WTC11 (cell line): ENCODE measurements around the gene VIPR2. TPM values are rescaled to one million over a fixed set of nuclear protein-coding genes. Genes with fewer than 3 reads are reported as not detected.

ENCODE experiments used
- ATAC-seq: fragments of 200-7000 bp; cut with Tn5 transposase; 2 replicates; pipeline ENCODE4 v1.10.0; 2021; ENCODE audit warnings: mild to moderate bottlenecking, moderate library complexity
- CTCF ChIA-PET: fragments of 300-600 bp; sonication (Branson Sonifier 250); formaldehyde crosslinking; loops from one replicate; lab custom pipeline; 2021; ENCODE audit warnings: antibody characterized with exemption; lab: Charles Lee
- POLR2A ChIA-PET: fragments of 350-600 bp; sonication (Branson Sonifier 250); formaldehyde crosslinking; loops from one replicate; lab custom pipeline; 2021; ENCODE audit warnings: antibody characterized with exemption; lab: Charles Lee
- DNase-seq: peaks from one replicate; pipeline ENCODE4 v3.0.0; 2021; ENCODE audit warnings: low spot score
- H3K27ac Mint-ChIP-seq: 2 replicates; pipeline ENCODE4 v1.8.0; 2021; ENCODE audit warnings: mixed read lengths
- H3K27me3 Mint-ChIP-seq: 2 replicates; pipeline ENCODE4 v1.8.0; 2021; ENCODE audit warnings: low read depth, mild to moderate bottlenecking, moderate library complexity, mixed read lengths
- H3K36me3 Mint-ChIP-seq: 2 replicates; pipeline ENCODE4 v1.8.0; 2021; ENCODE audit warnings: mixed read lengths
- H3K4me1 Mint-ChIP-seq: 2 replicates; pipeline ENCODE4 v1.8.0; 2022; ENCODE audit warnings: mixed read lengths
- H3K4me3 Mint-ChIP-seq: 2 replicates; pipeline ENCODE4 v1.8.0; 2021; ENCODE audit warnings: mild to moderate bottlenecking, moderate library complexity, mixed read lengths
- H3K9me3 Mint-ChIP-seq: 2 replicates; pipeline ENCODE4 v1.8.0; 2021; ENCODE audit warnings: mixed read lengths
- AFF4 ChIP-seq: sonication (generic); formaldehyde crosslinking; IDR thresholded peaks from 2 replicates; pipeline ENCODE4 v1.8.1; 2023; ENCODE audit warnings: mild to moderate bottlenecking, missing genetic modification reagents, borderline replicate concordance
- CBFB ChIP-seq: sonication (generic); formaldehyde crosslinking; IDR thresholded peaks from 2 replicates; pipeline ENCODE4 v1.8.1; 2022; ENCODE audit warnings: mild to moderate bottlenecking, low read depth, missing genetic modification reagents
- E2F1 ChIP-seq: sonication (generic); formaldehyde crosslinking; IDR thresholded peaks from 2 replicates; pipeline ENCODE4 v1.8.0; 2022; ENCODE audit warnings: mild to moderate bottlenecking, missing genetic modification reagents
- FOXP1 ChIP-seq: sonication (generic); formaldehyde crosslinking; IDR thresholded peaks from 2 replicates; pipeline ENCODE4 v1.8.0; 2022; ENCODE audit warnings: missing genetic modification reagents, mild to moderate bottlenecking, moderate library complexity, borderline replicate concordance
- GRHL2 ChIP-seq: fragments of 250-450 bp; sonication (Bioruptor Pico); IDR thresholded peaks from 2 replicates; pipeline ENCODE4 v1.8.0; 2022; ENCODE audit warnings: mild to moderate bottlenecking, moderate library complexity; ENCODE audit not compliant: insufficient replicate concordance, severe bottlenecking
- MAX ChIP-seq: sonication (generic); formaldehyde crosslinking; IDR thresholded peaks from 2 replicates; pipeline ENCODE4 v1.8.0; 2022; ENCODE audit warnings: mild to moderate bottlenecking, missing genetic modification reagents
- NFE2L1 ChIP-seq: sonication (generic); formaldehyde crosslinking; IDR thresholded peaks from 2 replicates; pipeline ENCODE4 v1.8.1; 2023; ENCODE audit warnings: missing genetic modification reagents
- NR1H2 ChIP-seq: sonication (generic); formaldehyde crosslinking; IDR thresholded peaks from 2 replicates; pipeline ENCODE4 v1.9.0; 2021; ENCODE audit warnings: mild to moderate bottlenecking, moderate library complexity, missing genetic modification reagents
- NR2C2 ChIP-seq: sonication (generic); formaldehyde crosslinking; IDR thresholded peaks from 2 replicates; pipeline ENCODE4 v1.8.0; 2022; ENCODE audit warnings: mild to moderate bottlenecking, missing genetic modification reagents
- SMAD4 ChIP-seq: sonication (generic); formaldehyde crosslinking; IDR thresholded peaks from 2 replicates; pipeline ENCODE4 v1.8.0; 2022; ENCODE audit warnings: mild to moderate bottlenecking, missing genetic modification reagents
- TEAD1 ChIP-seq: sonication (generic); formaldehyde crosslinking; IDR thresholded peaks from 2 replicates; pipeline ENCODE4 v1.8.0; 2022; ENCODE audit warnings: mild to moderate bottlenecking, missing genetic modification reagents
- USF2 ChIP-seq: sonication (generic); formaldehyde crosslinking; IDR thresholded peaks from 2 replicates; pipeline ENCODE4 v1.8.1; 2023; ENCODE audit warnings: mild to moderate bottlenecking, missing genetic modification reagents, moderate library complexity
- ZBTB21 ChIP-seq: sonication (generic); formaldehyde crosslinking; IDR thresholded peaks from 2 replicates; pipeline ENCODE4 v1.8.1; 2023; ENCODE audit warnings: mild to moderate bottlenecking, missing genetic modification reagents, borderline replicate concordance
- ZBTB43 ChIP-seq: sonication (generic); formaldehyde crosslinking; IDR thresholded peaks from 2 replicates; pipeline ENCODE4 v1.8.1; 2023; ENCODE audit warnings: mild to moderate bottlenecking, missing genetic modification reagents
- ZNF138 ChIP-seq: sonication (generic); formaldehyde crosslinking; conservative IDR thresholded peaks from 2 replicates; pipeline ENCODE4 v1.8.1; 2022; ENCODE audit warnings: mild to moderate bottlenecking, moderate library complexity, missing genetic modification reagents
- ZNF219 ChIP-seq: sonication (generic); formaldehyde crosslinking; IDR thresholded peaks from 2 replicates; pipeline ENCODE4 v1.8.0; 2023; ENCODE audit warnings: missing genetic modification reagents, mild to moderate bottlenecking, borderline replicate concordance
- ZNF263 ChIP-seq: sonication (generic); formaldehyde crosslinking; IDR thresholded peaks from 2 replicates; pipeline ENCODE4 v1.8.1; 2022; ENCODE audit warnings: low read depth, mild to moderate bottlenecking, moderate library complexity, missing genetic modification reagents
- ZNF396 ChIP-seq: fragments of 250-450 bp; sonication (Bioruptor Pico); IDR thresholded peaks from 2 replicates; pipeline ENCODE4 v1.8.0; 2021; ENCODE audit warnings: mild to moderate bottlenecking, moderate library complexity, borderline replicate concordance
- total RNA-seq: library from RNA; stranded (reverse); gene quantifications from 3 replicates; pipeline ENCODE4 v1.2.3, GENCODE V29; 2021

The VIPR2 gene
- total RNA-seq, 1 experiment from 2014 or later = 7.5 TPM

- DNase-seq (no peak), ATAC-seq (no peak)
- Mint-ChIP-seq H3K27ac (no peak overlapping the region), H3K4me3 (no peak overlapping the region), H3K9me3 (peaks cover 8% of the 10 kb centered on the region), H3K36me3 (no peaks in the 10 kb centered on the region), H3K4me1 (peaks cover 15% of the 10 kb centered on the region), H3K27me3 (no peaks in the 10 kb centered on the region)
- no peak for TF ChIP-seq ZBTB21 (CRISPR knock-in tag)
- POLR2A ChIA-PET = no interaction called here
- CTCF ChIA-PET = no interaction called here
Observed at GRCh38 chr7:159023206-159023605, 121.5 kb downstream of the VIPR2 start.

GRCh38 chr7:159022238-159022993 is 122.3 kb downstream of the VIPR2 start:
- Mint-ChIP-seq H3K36me3 (no peaks in the 10 kb centered on the region), H3K27me3 (no peaks in the 10 kb centered on the region), H3K27ac (no peak overlapping the region), H3K9me3 (peaks cover 8% of the 10 kb centered on the region), H3K4me1 (peaks cover 15% of the 10 kb centered on the region), H3K4me3 (no peak overlapping the region)
- CTCF ChIA-PET = no interaction called here
- POLR2A ChIA-PET = no interaction called here
- ATAC-seq (no peak), DNase-seq (no peak)
- no peak for TF ChIP-seq MAX (CRISPR knock-in tag)
- no peak for TF ChIP-seq ZNF138 (CRISPR knock-in tag)
- TF ChIP-seq NFE2L1 (CRISPR knock-in tag) = no peak
- TF ChIP-seq ZBTB43 (CRISPR knock-in tag) = no peak
- TF ChIP-seq NR2C2 (CRISPR knock-in tag) = no peak
- TF ChIP-seq AFF4 (CRISPR knock-in tag) = no peak
- no peak for TF ChIP-seq TEAD1 (CRISPR knock-in tag)
- TF ChIP-seq GRHL2 = no peak
- no peak for TF ChIP-seq SMAD4 (CRISPR knock-in tag)
- TF ChIP-seq CBFB (CRISPR knock-in tag) = no peak
- TF ChIP-seq ZNF263 (CRISPR knock-in tag) = no peak
- TF ChIP-seq E2F1 = no peak
- no peak for TF ChIP-seq FOXP1 (CRISPR knock-in tag)
- TF ChIP-seq NR1H2 = no peak
- no peak for TF ChIP-seq USF2 (CRISPR knock-in tag)
- TF ChIP-seq ZNF219 (CRISPR knock-in tag) = no peak
- TF ChIP-seq ZNF396 = no peak
